Renal pelvis (tissue), 4 donors: ENCODE data around the gene IGFL1. TPM values are rescaled to one million over a fixed set of nuclear protein-coding genes. Genes with fewer than 3 reads are reported as not detected.
"Not testable (repeated sequence)": the region's sequence is repeated elsewhere in the genome, so short reads cannot be mapped to it uniquely, and the experiment has no call there.

Experiments used
- DNase-seq: peaks from one replicate; pipeline ENCODE4 v3.0.0-alpha.2; 2013
- polyA plus RNA-seq, 3 donors: library from polyadenylated mRNA; unstranded; fragments of 120-200 nt; gene quantifications; one replicate each; pipeline ENCODE4 v1.2.1, GENCODE V29; 2013; ENCODE audit not compliant: insufficient read length in 3 of 3

The IGFL1 gene
- polyA plus RNA-seq, 3 donors, result not detected

DNA sequence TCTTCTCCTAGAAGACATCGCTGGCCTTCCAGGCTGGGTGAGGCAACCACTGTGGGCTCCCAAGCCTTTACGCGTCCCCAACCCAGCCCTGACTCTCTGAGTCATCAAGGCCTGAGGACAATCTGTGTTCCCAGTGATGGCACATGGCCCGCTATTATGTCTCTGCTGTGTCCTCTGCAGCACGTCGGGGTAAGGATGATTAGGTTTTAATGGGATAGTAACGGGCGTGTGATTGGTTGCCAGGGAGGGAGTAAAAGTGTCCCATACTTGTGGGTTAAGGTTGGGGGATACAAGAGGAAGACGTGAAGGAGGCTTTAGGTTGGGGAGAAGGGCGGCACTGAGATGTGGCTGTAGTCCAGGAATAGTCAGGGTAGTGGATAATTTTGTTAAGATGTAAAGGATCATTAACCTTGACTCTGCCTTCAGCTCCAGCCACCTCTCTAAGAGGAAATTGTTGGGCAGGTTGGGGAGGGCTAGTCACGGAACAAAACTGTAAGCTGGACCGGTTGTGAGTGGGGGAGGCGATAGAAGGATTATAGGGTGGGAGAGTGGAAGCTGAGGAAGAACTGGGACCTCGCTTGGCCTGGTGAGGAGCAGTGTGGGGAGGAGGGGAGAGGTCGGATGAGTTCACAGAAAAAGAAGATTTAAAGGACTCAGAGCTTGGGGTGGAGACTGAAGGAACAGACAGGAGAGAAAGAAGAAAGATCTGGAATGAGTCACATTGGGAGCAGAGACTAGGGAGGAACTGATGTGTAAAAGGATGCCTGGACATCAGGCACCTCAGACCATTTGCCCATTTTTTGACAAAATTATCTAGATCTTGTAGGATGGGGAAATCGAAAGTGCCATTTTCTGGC lies 27.9 kb upstream of the IGFL1 start:
- DNase-seq, result no peak

- no peak for DNase-seq
Measured at GRCh38 chr19:46202426-46202825, 27.1 kb upstream of the IGFL1 start.

GRCh38 chr19:46202872-46203860 lies 26.4 kb upstream of the IGFL1 start:
- DNase-seq, result no peak

- DNase-seq, result no peak
Measured at GRCh38 chr19:46204008-46204407, 25.5 kb upstream of the IGFL1 start.

DNA sequence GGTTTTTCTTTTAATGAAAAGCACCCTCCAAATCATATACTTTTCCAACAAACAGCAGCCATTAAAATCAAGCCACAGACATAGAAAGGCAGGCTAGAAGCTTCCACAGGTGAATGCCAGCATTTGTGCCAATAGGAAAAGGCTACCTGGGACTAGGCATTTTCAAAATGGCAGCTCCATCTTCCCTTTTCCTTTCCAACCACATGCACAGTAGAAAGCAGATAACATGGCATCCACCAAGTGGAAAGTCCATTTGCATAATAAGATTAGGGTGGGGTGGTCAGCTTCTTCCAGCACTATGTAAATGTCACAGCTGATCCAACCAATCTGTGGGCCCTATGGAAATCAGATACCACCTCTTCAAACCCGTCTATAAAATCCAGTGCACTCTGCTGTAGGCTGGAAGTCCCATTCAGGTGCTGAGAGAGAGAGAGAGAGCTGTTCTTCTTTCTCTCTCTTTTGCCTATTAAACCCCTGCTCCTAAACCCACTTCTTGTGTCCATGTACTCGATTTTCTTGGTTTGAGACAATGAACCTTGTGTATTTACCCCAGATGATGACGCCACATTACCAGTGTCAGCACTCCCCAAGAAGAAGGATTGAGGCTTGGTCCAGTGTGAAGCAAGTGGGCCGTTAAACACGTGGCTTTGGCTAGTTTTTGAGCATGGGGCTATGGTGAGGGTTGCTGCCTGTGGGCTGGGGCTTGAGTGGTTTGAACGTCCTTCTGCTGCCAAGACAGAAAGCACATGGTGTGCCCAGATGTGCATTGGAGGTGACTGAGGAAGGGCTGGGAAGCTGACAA lies 24.2 kb upstream of the IGFL1 start:
- DNase-seq, result no peak

DNA sequence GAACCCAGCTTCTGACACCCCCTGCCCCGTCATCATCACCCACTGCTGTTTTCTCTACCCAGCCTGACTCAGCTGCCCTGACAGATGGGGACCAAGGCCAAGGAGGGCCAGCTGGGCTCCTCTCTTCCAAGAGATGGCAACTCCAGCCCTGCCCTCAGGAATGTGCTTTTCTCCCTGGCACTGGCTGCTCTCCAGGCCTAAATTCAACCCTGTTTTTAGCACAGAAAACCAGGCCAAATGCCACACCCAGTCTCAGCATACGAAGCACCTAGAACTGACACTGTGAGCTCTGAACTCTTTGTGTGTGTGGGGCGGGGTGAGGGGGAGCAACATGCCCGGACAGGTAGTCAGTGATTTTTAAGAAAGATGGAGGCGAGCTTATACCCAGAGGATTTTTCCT lies 23.4 kb upstream of the IGFL1 start:
- no peak for DNase-seq

GRCh38 chr19:46206682-46207081 lies 22.9 kb upstream of the IGFL1 start:
- no peak for DNase-seq

- DNase-seq, result not testable (repeated sequence)
Measured at GRCh38 chr19:46207858-46208257, 21.7 kb upstream of the IGFL1 start.

GRCh38 chr19:46209051-46209450 lies 20.5 kb upstream of the IGFL1 start:
- no peak for DNase-seq

GRCh38 chr19:46209472-46209871 lies 20.1 kb upstream of the IGFL1 start:
- DNase-seq, result no peak

DNA sequence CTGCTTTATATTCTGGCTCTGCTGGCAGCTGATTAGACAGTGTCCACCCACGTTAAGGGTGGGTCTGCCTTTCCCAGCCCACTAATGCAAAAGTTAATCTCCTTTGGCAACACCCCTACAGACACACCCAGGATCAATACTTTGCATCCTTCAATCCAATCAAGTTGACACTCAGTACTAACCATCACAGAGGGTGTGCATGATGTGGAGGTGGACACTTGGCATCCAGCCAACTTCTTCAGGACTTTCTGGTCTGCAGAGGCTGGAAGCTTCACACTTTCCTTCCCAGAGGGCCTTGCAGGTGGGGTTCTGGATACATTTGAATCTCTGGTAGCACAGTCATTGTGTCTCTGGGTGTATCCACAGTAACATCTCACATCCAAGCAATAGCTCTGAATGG lies 18.9 kb upstream of the IGFL1 start:
- no peak for DNase-seq

GRCh38 chr19:46211201-46211881 lies 18.2 kb upstream of the IGFL1 start:
- DNase-seq, result peak; percentile 36

DNA sequence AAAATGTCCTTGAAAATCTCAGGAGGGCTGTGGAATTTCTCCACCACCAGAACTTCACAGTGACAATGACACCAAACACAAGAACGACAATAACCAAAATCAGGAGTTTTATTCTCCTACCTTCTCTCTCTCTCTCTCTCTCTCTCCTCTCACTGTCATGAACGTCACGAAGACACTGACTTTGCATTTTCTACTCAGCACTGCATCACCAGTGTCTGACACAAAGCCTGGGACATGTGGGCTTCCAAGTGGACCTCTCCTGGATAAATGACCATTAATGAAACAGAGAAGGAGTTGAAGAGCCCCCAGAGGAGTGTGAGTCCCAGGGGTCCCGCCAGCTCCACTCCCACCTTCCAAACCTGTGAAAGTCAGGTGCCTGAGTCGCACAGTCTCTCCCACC lies 16.9 kb upstream of the IGFL1 start:
- DNase-seq, result not testable (repeated sequence)

GRCh38 chr19:46213156-46213555 lies 16.4 kb upstream of the IGFL1 start:
- DNase-seq, result no peak

- no peak for DNase-seq
Measured at GRCh38 chr19:46213806-46214205, 15.7 kb upstream of the IGFL1 start.

- DNase-seq, result no peak
Measured at GRCh38 chr19:46216612-46217011, 12.9 kb upstream of the IGFL1 start.

GRCh38 chr19:46217476-46217875 lies 12.1 kb upstream of the IGFL1 start:
- no peak for DNase-seq

DNA sequence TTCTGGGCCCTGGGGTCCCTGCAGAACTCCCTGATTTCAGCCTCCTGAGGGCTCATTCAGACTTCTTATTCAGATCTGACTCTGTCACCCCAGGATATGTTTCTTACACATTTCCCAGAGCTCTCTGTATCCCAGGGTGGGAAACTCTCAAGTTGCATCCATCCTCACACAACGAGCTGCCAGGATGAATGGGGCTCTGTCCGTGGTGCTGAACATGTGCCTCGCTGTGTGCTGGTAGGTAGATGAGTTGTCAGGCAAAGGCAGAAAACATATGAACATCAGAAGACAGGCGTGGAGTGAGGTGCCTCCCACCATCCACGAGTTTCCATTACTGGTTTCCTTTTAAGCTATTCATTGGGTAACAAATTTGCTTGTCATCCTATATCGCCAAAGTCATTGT lies 11.4 kb upstream of the IGFL1 start:
- peak; percentile 61 for DNase-seq

DNA sequence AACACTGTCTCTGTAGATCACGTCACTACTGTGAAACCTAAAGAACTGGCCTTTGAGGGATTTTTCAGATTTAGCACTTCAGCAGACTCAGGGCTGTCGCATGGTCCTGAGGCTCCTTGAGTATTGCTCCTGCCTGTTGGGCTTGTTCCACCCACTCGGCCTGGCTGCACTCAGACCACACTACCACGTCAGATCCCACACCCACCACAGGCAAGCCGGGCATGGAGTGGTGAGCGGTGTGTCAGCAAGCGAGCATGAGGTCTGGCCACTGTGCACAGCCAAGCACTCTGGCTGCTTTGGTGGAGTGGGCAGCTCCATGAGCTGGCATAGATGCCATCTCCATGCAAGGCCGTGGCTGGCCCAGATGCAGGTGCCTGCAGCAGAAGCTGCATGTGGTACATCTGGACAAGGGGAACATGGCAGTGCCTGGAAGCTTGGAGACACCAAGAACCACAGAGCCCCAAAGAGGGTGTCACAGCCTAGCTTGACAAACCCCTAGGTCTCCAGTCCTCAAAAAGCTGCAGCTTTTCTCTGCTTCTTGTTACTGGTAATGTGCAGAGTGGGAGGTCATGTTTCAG lies 9.4 kb upstream of the IGFL1 start:
- DNase-seq, result no peak

DNA sequence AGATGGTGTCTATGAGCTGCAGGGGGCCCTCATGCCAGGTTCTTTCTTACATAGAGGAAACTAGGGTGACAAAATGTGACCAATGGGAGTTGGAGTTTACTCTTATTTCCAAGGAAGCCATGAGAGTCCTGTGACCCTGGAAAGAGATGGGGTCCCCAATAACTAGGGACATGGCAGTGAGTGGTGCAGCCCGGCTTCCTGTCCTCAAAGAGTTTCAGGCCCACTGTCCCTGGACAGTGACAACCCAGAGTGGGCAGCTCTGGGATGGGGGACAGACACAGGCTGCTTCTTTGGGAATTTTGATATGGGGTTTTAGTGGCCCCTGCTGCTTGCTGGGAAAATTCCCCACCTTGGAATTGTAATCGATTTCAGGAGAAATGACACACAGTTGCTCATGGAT lies 8.4 kb upstream of the IGFL1 start:
- no peak for DNase-seq
